ENCODE measurements around the gene MVB12B.

Gene MVB12B

DNA sequence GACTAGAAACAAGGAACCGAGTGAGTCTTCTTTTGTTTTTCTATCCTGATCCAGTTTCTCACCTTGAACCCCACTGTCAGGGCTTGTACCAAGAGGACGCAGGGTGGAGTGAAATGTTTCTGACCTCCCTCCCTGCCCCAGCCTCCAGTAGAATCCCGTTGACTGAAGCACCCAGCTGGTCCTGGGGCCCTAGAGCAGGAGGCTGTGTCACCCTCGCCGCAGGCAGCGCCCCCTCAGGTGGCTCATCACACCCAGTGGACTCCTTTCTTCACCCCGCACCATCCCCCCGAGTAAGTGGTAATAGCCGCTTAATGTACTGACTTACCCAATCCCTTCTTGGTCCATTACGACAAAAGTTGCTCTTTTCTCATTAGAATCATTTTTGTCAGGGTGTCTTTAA lies 53.8 kb downstream of the MVB12B start:
- Mint-ChIP-seq H3K4me3 (no peak overlapping the region), H3K4me1 (peaks cover 48% of the 10 kb centered on the region), H3K36me3 (ENCODE audit: low read depth) (peaks cover 26% of the 10 kb centered on the region), H3K27me3 (ENCODE audit: low read depth) (no peaks in the 10 kb centered on the region), H3K27ac (peak overlapping the region in 1 of 3 experiments; percentile 75), H3K9me3 (no peaks in the 10 kb centered on the region)
- TF ChIP-seq, protein P1, sequence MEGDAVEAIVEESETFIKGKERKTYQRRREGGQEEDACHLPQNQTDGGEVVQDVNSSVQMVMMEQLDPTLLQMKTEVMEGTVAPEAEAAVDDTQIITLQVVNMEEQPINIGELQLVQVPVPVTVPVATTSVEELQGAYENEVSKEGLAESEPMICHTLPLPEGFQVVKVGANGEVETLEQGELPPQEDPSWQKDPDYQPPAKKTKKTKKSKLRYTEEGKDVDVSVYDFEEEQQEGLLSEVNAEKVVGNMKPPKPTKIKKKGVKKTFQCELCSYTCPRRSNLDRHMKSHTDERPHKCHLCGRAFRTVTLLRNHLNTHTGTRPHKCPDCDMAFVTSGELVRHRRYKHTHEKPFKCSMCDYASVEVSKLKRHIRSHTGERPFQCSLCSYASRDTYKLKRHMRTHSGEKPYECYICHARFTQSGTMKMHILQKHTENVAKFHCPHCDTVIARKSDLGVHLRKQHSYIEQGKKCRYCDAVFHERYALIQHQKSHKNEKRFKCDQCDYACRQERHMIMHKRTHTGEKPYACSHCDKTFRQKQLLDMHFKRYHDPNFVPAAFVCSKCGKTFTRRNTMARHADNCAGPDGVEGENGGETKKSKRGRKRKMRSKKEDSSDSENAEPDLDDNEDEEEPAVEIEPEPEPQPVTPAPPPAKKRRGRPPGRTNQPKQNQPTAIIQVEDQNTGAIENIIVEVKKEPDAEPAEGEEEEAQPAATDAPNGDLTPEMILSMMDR (IDR thresholded peaks at IDR 0.05; ENCODE audit: unreplicated experiment in 3 of 3) = no peak

DNA sequence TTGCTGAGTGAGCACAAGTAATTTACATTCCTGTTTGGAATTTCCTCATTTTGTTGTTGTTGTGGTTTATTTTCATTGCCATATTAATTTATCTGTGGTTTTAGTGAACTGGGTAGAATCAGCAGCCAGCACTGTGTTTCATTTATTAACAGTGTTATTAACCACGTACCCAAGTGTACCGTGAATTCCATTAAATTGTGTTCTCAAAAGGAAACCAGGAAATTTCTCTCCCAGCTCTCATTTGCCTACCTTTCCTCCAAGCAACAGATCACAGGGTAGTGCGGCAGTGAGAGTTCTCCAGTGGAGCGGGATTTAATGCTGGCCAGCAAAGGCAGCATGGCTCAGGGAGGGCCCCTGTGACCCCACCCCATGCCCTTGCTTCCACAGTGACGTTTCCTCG lies 54.6 kb downstream of the MVB12B start:
- H3K4me1 Mint-ChIP-seq = peaks cover 40% of the 10 kb centered on the region
- TF ChIP-seq, protein P1 (IDR thresholded peaks at IDR 0.05; ENCODE audit: unreplicated experiment in 3 of 3) = no peak
- no peak overlapping the region for H3K27ac Mint-ChIP-seq
- no peaks in the 10 kb centered on the region for H3K27me3 Mint-ChIP-seq (ENCODE audit: low read depth)
- H3K4me3 Mint-ChIP-seq = no peak overlapping the region
- peaks cover 28% of the 10 kb centered on the region for H3K36me3 Mint-ChIP-seq (ENCODE audit: low read depth)
- no peaks in the 10 kb centered on the region for H3K9me3 Mint-ChIP-seq

DNA sequence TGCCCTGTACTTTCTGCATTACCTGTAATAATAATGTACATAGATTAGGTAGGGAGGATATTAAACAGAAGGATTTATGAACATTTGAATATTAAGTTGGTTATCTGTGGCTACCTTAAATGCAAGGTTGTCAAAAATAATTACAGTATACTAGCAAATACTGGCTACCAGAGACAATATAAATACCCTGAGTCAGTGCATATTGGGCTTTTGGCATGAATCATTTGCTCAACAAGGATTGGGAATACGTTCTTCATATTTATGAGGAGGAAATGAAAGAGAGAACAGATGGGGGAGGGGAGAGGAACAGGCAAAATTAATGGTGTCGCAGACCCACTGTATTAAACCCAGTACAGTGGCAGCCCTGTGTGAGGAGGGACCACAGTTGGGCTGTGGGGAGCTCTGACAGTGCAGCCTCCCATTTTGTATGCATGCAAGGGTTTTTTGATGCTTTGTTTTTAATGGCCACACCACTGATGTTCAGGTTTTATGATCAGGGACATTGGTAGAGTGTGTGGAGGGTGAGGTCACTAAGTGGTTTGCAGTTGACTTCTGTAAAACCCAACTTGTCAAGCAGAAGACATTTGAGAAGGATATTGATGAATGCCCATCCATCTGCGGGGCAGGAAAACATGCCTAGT lies 56.9 kb downstream of the MVB12B start:
- Mint-ChIP-seq H3K27me3 (ENCODE audit: low read depth) (no peaks in the 10 kb centered on the region), H3K4me1 (peaks cover 22% of the 10 kb centered on the region), H3K27ac (no peak overlapping the region), H3K4me3 (no peak overlapping the region), H3K36me3 (ENCODE audit: low read depth) (peaks cover 49% of the 10 kb centered on the region), H3K9me3 (no peaks in the 10 kb centered on the region)
- TF ChIP-seq, protein P1 (IDR thresholded peaks at IDR 0.05; ENCODE audit: unreplicated experiment in 3 of 3) = no peak

DNA sequence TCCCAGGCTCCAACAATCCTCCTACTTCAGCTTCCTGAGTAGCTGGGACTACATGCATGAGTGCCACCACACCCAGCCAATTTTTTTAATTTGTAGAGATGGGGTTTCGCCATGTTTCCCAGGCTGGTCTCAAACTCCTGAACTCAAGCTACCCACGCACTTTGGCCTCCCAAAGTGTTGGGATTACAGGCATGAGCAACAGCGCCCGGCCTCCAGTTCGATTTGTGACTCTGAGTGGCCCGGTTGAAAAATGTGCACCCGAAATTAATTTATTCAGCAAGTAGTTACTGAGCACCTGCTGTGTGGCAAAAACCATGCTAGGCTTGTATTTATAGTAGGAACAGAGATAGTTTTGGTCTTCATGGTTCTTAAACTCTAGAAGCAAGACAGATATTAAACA lies 58.3 kb downstream of the MVB12B start:
- H3K4me3 Mint-ChIP-seq = no peak overlapping the region
- H3K4me1 Mint-ChIP-seq = peaks cover 20% of the 10 kb centered on the region
- H3K27me3 Mint-ChIP-seq (ENCODE audit: low read depth) = no peaks in the 10 kb centered on the region
- TF ChIP-seq, protein P1 (IDR thresholded peaks at IDR 0.05; ENCODE audit: unreplicated experiment in 3 of 3) = no peak
- H3K36me3 Mint-ChIP-seq (ENCODE audit: low read depth) = peaks cover 60% of the 10 kb centered on the region
- H3K27ac Mint-ChIP-seq = no peak overlapping the region
- no peaks in the 10 kb centered on the region for H3K9me3 Mint-ChIP-seq

DNA sequence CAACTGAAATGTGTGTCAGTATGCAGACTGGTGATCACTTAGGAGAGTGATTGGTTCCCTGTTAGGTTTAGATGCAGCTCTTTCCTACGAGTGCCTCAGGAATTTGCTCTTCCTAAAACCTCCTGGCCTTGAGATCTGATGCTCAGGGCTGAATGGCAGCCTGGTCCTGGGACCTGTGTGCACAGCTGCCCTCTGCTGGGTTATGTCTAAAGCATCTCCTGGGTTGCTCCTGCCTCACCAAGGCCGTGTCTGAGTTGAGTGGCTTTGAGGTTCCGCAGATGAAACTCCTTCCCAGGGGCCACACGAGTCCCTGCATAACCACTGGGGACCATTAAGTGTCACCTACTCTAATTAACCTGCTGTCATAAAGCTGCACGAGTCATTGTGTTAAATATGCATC lies 59.5 kb downstream of the MVB12B start:
- H3K4me3 Mint-ChIP-seq = no peak overlapping the region
- no peaks in the 10 kb centered on the region for H3K9me3 Mint-ChIP-seq
- TF ChIP-seq, protein P1 (IDR thresholded peaks at IDR 0.05; ENCODE audit: unreplicated experiment in 3 of 3) = peak in 2 of 3 experiments; percentile 9 to 22
- no peak overlapping the region for H3K27ac Mint-ChIP-seq
- H3K4me1 Mint-ChIP-seq = peaks cover 20% of the 10 kb centered on the region
- H3K36me3 Mint-ChIP-seq (ENCODE audit: low read depth) = peaks cover 59% of the 10 kb centered on the region
- no peaks in the 10 kb centered on the region for H3K27me3 Mint-ChIP-seq (ENCODE audit: low read depth)

DNA sequence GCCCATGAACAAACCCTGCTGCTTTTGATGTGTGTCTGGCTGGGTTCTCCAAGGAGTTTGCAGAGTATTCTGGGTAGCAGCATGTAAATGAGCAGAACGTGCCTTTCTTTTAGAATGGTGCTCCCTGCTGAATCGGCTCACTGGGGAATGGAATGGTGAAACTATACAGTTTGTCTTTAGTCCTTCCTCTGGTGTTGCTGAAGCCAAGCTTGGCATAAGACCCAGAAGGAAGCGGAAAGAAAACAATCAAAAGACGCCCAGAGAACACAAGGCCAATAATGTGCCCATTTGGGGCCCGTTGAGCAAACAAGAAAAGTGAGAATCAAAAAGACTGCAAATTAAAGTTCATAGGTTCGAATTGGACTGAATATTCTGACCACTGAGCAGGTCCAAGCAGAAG lies 60.1 kb downstream of the MVB12B start:
- Mint-ChIP-seq H3K9me3 (no peaks in the 10 kb centered on the region), H3K27me3 (ENCODE audit: low read depth) (no peaks in the 10 kb centered on the region), H3K4me3 (no peak overlapping the region), H3K4me1 (peaks cover 19% of the 10 kb centered on the region), H3K27ac (no peak overlapping the region), H3K36me3 (ENCODE audit: low read depth) (peaks cover 64% of the 10 kb centered on the region)
- TF ChIP-seq, protein P1 (IDR thresholded peaks at IDR 0.05; ENCODE audit: unreplicated experiment in 3 of 3) = no peak

All from nephron (organoid).